Mesendoderm (in vitro differentiated cells): ENCODE measurements around the gene PLAU.

Source experiments
- DNase-seq: peaks from one replicate; pipeline ENCODE4 v3.0.0; 2013
- H2AK5ac ChIP-seq: 2 replicates; pipeline ENCODE4 v1.6.1; 2013; ENCODE audit warnings: low read length, inconsistent platforms
- H2BK120ac ChIP-seq: 2 replicates; pipeline ENCODE4 v1.6.1; 2013; ENCODE audit warnings: low read depth, mild to moderate bottlenecking, low read length, moderate library complexity, mixed read lengths
- H2BK15ac ChIP-seq: replicated peaks from 2 replicates; pipeline ENCODE4 v1.6.1; 2013; ENCODE audit warnings: low read depth, mild to moderate bottlenecking, moderate library complexity
- H2BK5ac ChIP-seq: 2 replicates; pipeline ENCODE4 v1.6.1; 2013; ENCODE audit warnings: low read length, inconsistent platforms
- H3K18ac ChIP-seq: 2 replicates; pipeline ENCODE4 v1.6.1; 2013; ENCODE audit warnings: mild to moderate bottlenecking, low read length, mixed read lengths
- H3K23ac ChIP-seq: one replicate; pipeline ENCODE4 v1.6.1; 2013; ENCODE audit warnings: low read length
- H3K27ac ChIP-seq: 2 replicates; pipeline ENCODE4 v1.5.1; 2013; ENCODE audit warnings: low read depth, mild to moderate bottlenecking, inconsistent platforms, low read length, moderate library complexity
- H3K27me3 ChIP-seq: 2 replicates; pipeline ENCODE4 v1.6.1; 2013; ENCODE audit warnings: low read length, control low read depth, mild to moderate bottlenecking, inconsistent platforms; ENCODE audit not compliant: insufficient read depth, poor library complexity
- H3K36me3 ChIP-seq: 2 replicates; pipeline ENCODE4 v1.6.1; 2013; ENCODE audit warnings: low read length, inconsistent platforms; ENCODE audit not compliant: control insufficient read depth, insufficient read depth
- H3K4ac ChIP-seq: one replicate; pipeline ENCODE4 v1.6.1; 2013; ENCODE audit warnings: low read depth, mild to moderate bottlenecking, low read length, moderate library complexity
- H3K4me1 ChIP-seq: 2 replicates; pipeline ENCODE4 v1.6.1; 2013; ENCODE audit warnings: low read depth, low read length, inconsistent platforms; ENCODE audit not compliant: control insufficient read depth
- H3K4me2 ChIP-seq: 2 replicates; pipeline ENCODE4 v1.6.1; 2013; ENCODE audit warnings: low read length
- H3K4me3 ChIP-seq: 2 replicates; pipeline ENCODE4 v1.5.1; 2013; ENCODE audit warnings: mild to moderate bottlenecking, low read length
- H3K56ac ChIP-seq: one replicate; pipeline ENCODE4 v1.6.1; 2013; ENCODE audit warnings: low read length
- H3K79me1 ChIP-seq: 2 replicates; pipeline ENCODE4 v1.6.1; 2013; ENCODE audit warnings: low read length, inconsistent platforms
- H3K79me2 ChIP-seq: 2 replicates; pipeline ENCODE4 v1.6.1; 2013; ENCODE audit warnings: mild to moderate bottlenecking, low read length; ENCODE audit not compliant: control insufficient read depth, insufficient read depth
- H3K9ac ChIP-seq: 2 replicates; pipeline ENCODE4 v1.6.1; 2013; ENCODE audit warnings: low read length, inconsistent platforms
- H4K5ac ChIP-seq: one replicate; pipeline ENCODE4 v1.6.1; 2013; ENCODE audit warnings: low read length
- H4K8ac ChIP-seq: one replicate; pipeline ENCODE4 v1.6.1; 2013; ENCODE audit warnings: low read depth, mild to moderate bottlenecking, control low read depth, low read length, moderate library complexity
- WGBS: extraction: QIAGEN DNeasy Blood & Tissue Kit; methylation state at CpG from one replicate; pipeline ENCODE4 v1.1.7; 2013; ENCODE audit warnings: low lambda C conversion rate, missing lambda C conversion rate; ENCODE audit not compliant: insufficient coverage; ENCODE audit errors: extremely low coverage; 5-methylcytosine and 5-hydroxymethylcytosine counted together

PLAU gene

DNA sequence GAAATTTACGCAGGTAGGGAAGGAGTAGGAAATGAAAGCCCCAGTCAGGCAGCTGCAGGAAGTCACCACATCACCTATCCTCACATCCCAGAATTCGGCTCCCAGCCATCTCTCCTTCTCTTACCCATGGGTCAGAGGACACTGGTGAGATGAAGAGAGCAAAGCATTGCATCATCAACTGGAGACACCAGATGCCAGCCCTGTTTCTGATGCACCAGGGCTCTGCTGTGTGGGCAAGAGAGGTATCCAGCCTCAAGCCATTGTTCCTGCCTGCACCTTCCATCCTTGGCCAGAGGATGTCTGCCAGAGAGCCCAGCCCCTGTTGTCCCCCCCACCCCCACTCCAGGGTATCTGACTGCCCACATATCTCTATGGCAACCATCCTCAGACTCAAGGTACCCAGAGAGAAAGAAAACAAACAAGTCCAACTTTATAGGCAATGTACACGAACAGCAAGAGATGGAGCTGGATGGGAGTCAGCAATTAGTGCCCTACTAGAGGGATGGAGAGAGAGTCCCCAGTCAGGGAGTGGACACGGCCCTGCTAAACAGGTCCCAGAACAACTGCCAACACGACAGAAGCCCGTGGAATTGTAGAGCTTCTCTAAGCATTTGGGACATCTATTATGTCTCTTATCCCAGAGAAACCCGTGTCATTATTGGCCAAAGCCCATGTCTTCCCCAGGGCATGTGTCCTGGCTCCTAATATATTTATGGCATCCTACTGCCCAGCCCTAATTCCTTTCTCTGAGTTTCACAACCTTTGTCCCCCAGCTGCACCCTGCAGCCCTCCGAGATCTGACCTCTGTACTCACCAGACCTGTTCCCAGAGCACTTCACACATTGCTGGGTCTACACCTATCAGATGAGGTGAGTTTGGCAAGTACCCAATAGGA lies 39.4 kb upstream of the PLAU start:
- Histone ChIP-seq H3K4me2 (no peak overlapping the region), H3K9ac (no peak overlapping the region), H3K23ac (no peak overlapping the region), H3K27ac (no peak overlapping the region), H3K56ac (no peak overlapping the region), H3K4ac (no peak overlapping the region), H3K79me2 (peaks cover 2% of the 10 kb centered on the region), H4K5ac (no peak overlapping the region), H2BK15ac (no peak overlapping the region), H3K4me3 (no peak overlapping the region), H3K36me3 (no peaks in the 10 kb centered on the region), H2BK5ac (no peak overlapping the region), H3K79me1 (peaks cover 6% of the 10 kb centered on the region), H3K4me1 (peaks cover 3% of the 10 kb centered on the region), H4K8ac (no peak overlapping the region), H3K27me3 (no peaks in the 10 kb centered on the region), H2AK5ac (no peak overlapping the region), H3K18ac (no peak overlapping the region), H2BK120ac (no peak overlapping the region)
- DNase-seq: peak; percentile 48
- no CpG with 5 or more reads among the region's 8 CpGs for WGBS

DNA sequence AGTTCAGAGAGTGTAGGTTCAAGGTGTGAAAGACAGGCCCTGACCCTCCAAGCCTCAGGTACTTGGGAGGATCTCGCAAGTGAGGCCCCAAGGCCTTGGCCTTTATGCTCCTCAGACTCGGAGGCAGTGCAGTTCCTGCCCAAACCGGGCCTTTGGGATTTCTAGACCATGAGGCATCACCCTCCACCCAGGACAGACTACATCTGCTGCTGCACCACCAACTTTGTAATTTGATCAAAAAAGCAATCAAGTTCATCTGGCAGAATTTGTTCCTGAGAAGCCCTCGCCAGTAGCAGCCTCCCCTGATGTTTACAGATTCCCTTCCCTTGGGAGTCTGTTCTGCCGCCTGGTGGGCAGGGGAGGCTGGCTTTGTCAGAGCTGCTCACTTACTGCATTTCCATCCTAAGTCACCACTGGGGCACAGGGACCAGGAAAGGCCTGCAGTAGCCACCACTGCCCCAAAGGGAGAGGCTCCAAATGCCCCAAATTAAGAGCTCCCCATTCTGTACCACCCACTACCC lies 38.7 kb upstream of the PLAU start:
- H3K27me3 ChIP-seq: no peaks in the 10 kb centered on the region
- DNase-seq: peak; percentile 56
- H3K79me1 ChIP-seq: peaks cover 6% of the 10 kb centered on the region
- H3K4me3 ChIP-seq: no peak overlapping the region
- no peak overlapping the region for H4K5ac ChIP-seq
- no peak overlapping the region for H3K9ac ChIP-seq
- no peak overlapping the region for H2AK5ac ChIP-seq
- H3K56ac ChIP-seq: no peak overlapping the region
- H2BK120ac ChIP-seq: no peak overlapping the region
- H3K27ac ChIP-seq: no peak overlapping the region
- H2BK15ac ChIP-seq: no peak overlapping the region
- no peak overlapping the region for H3K18ac ChIP-seq
- H4K8ac ChIP-seq: no peak overlapping the region
- H3K79me2 ChIP-seq: peaks cover 2% of the 10 kb centered on the region
- WGBS: no CpG with 5 or more reads among the region's 5 CpGs
- H3K4me2 ChIP-seq: no peak overlapping the region
- no peak overlapping the region for H3K23ac ChIP-seq
- peaks cover 5% of the 10 kb centered on the region for H3K4me1 ChIP-seq
- no peak overlapping the region for H3K4ac ChIP-seq
- no peak overlapping the region for H2BK5ac ChIP-seq
- no peaks in the 10 kb centered on the region for H3K36me3 ChIP-seq

DNA sequence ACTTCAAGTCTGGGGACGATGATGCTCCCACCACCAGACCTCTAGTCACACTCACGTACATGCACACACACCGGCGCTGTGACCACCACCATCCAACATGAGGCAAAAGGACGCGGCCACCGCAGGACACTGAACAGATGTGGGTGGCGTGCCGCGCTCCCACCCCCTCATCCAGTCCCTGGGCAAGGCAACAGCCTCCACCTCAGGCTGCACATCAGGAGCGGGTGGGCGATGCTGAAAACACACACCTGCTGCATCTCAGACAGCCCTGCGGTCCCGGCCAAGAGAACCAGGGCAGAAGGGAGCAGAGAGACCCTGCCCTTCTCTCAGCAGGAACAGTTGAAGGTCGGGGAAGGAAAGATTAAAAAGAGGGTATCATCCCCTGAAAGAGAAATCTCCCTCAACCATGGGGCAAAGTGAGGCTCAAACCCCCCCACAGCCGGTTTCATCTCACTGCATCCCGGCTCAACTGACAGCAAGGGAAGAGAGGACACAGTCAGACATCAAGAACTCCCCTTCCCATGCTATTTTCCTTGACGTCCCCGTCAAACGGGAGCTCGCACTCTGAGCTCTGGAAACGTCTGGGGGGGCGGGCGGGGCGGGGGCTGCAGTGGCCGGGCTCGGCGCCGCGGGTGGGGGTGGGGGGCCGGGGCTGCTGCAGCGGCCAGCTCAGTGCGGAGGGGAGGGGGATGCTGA lies 37.6 kb upstream of the PLAU start:
- Histone ChIP-seq H4K5ac (no peak overlapping the region), H2AK5ac (no peak overlapping the region), H2BK5ac (no peak overlapping the region), H3K56ac (peak overlapping the region; percentile 19), H3K27ac (no peak overlapping the region), H3K79me2 (peaks cover 2% of the 10 kb centered on the region), H3K4ac (no peak overlapping the region), H3K4me1 (peaks cover 11% of the 10 kb centered on the region), H3K23ac (no peak overlapping the region), H3K4me3 (no peak overlapping the region), H3K36me3 (no peaks in the 10 kb centered on the region), H3K79me1 (peaks cover 6% of the 10 kb centered on the region), H2BK15ac (no peak overlapping the region), H4K8ac (no peak overlapping the region), H2BK120ac (no peak overlapping the region), H3K9ac (peak overlapping the region; percentile 22), H3K27me3 (no peaks in the 10 kb centered on the region), H3K18ac (no peak overlapping the region), H3K4me2 (peak overlapping the region; percentile 19)
- DNase-seq: no peak
- WGBS: no CpG with 5 or more reads among the region's 33 CpGs

DNA sequence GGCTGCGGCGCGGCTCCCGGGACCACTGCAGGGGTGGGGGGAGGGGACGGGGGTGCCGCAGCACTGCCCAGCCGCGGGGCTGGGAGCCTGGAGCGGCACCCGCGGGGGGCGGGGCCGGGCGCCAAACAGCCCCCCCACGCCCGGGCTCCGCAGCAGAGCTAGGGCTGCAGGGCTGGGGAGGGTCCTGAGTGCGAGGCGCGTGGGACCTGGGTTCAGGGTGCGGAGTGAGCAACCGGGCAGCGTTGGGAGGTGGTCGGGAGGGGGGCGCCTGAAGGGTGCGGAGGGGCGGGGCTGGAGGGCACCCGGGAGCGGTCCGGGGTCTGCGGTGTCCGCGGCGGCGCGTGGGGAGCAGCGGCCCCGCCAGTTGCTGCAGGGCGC lies 37.1 kb upstream of the PLAU start:
- Histone ChIP-seq H3K79me1 (peaks cover 6% of the 10 kb centered on the region), H3K79me2 (peaks cover 2% of the 10 kb centered on the region), H2BK5ac (no peak overlapping the region), H4K8ac (no peak overlapping the region), H3K4ac (peak overlapping the region; percentile 58), H2BK120ac (peak overlapping the region; percentile 47), H3K27me3 (no peaks in the 10 kb centered on the region), H4K5ac (no peak overlapping the region), H3K18ac (peak overlapping the region; percentile 91), H3K4me3 (peak overlapping the region; percentile 46), H3K36me3 (no peaks in the 10 kb centered on the region), H3K4me1 (peaks cover 11% of the 10 kb centered on the region), H3K23ac (no peak overlapping the region), H2AK5ac (no peak overlapping the region), H3K4me2 (peak overlapping the region; percentile 64), H3K9ac (peak overlapping the region; percentile 64), H3K56ac (peak overlapping the region; percentile 80), H2BK15ac (no peak overlapping the region), H3K27ac (no peak overlapping the region)
- WGBS: no CpG with 5 or more reads among the region's 39 CpGs
- DNase-seq: no peak

DNA sequence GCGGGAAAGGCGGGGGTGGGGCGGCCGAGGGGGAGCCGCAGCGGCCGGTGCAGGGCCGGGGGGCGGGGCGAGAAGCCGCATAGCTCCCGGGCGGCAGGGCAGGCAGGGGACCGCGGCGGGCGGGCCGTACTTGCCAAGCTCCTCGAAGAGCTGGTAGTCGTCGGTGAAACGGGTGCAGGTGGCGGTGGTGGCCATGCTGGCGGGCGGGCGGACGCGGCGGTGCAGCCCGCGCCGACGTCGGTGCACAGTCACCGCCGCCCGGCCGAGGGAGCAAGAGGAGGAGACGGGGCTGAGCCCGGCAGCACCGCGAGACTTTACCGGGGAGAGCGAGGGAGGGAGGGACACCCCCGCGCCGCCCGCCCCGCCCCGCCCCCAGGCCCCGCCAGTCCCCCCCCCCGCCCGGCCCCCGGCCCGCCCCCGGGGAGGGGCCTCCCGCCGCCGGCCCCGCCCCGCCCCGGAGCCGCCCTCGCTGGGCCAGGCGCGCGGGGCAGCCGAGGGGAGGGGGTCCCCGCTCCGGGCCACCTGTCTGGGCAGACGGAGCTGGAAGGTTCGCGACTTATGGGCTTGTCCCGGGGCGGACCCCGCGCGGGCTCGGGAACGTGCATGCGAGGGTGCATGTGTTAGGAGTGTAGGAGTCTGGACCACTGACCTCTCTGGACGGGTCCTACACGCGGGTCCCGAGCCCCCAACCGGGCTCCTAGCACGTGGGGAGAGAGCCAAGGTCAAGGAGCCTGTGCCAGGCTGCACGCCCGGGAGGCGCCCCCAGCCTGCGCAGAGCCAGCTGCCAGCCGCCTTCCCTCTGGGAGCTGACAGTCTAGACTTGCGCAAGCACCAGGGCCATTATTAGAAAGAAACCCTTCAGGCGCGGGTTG lies 36.4 kb upstream of the PLAU start, which contains the start of gene CAMK2G:
TSS of gene CAMK2G (minus strand) at position 289 of the 872 bp plus-strand sequence. CDS start at position 195, 94 bp downstream.
- H3K79me1 ChIP-seq: peaks cover 6% of the 10 kb centered on the region
- peak within 1 kb of the TSS; percentile 58 for H3K4ac ChIP-seq
- H3K9ac ChIP-seq: peak within 1 kb of the TSS; percentile 74
- WGBS: no CpG with 5 or more reads among the region's 95 CpGs
- H3K56ac ChIP-seq: peak within 1 kb of the TSS; percentile 92
- no peaks in the 10 kb centered on the region for H3K36me3 ChIP-seq
- H2BK120ac ChIP-seq: peak within 1 kb of the TSS; percentile 47
- H4K8ac ChIP-seq: no peak within 1 kb of the TSS
- H2AK5ac ChIP-seq: no peak within 1 kb of the TSS
- peak within 1 kb of the TSS; percentile 84 for H3K4me2 ChIP-seq
- peaks cover 2% of the 10 kb centered on the region for H3K79me2 ChIP-seq
- H3K23ac ChIP-seq: peak within 1 kb of the TSS; percentile 66
- peak; percentile 84 for DNase-seq
- no peak within 1 kb of the TSS for H2BK5ac ChIP-seq
- peaks cover 11% of the 10 kb centered on the region for H3K4me1 ChIP-seq
- H3K18ac ChIP-seq: peak within 1 kb of the TSS; percentile 91
- peak within 1 kb of the TSS; percentile 67 for H3K4me3 ChIP-seq
- no peak within 1 kb of the TSS for H4K5ac ChIP-seq
- no peaks in the 10 kb centered on the region for H3K27me3 ChIP-seq
- no peak within 1 kb of the TSS for H3K27ac ChIP-seq
- no peak within 1 kb of the TSS for H2BK15ac ChIP-seq
